Upper lobe of left lung (tissue), 6 donors: Measurements from ENCODE around the gene ADCYAP1R1. TPM values are rescaled to one million over a fixed set of nuclear protein-coding genes. Genes with fewer than 3 reads are reported as not detected.

Experiments
- ATAC-seq, 2 donors: fragments of 200-7000 bp; cut with Tn5 transposase; one replicate each; pipeline ENCODE4 v1.9.1; 2022; ENCODE audit warnings: mild to moderate bottlenecking in 2 of 2, moderate library complexity in 2 of 2; ENCODE audit not compliant: low FRiP score in 2 of 2
- DNase-seq, 2 donors: peaks; one replicate each; pipeline ENCODE4 v3.0.0-alpha.2; 2019 to 2020
- H3K27ac ChIP-seq, 4 donors: fragments of 200-600 bp; sonication (generic); one replicate each; pipeline ENCODE4 v1.5.1; 2016 to 2019
- H3K27me3 ChIP-seq, 4 donors: fragments of 200-600 bp; sonication (generic); one replicate each; pipeline ENCODE4 v1.5.1; 2017 to 2019
- H3K36me3 ChIP-seq, 4 donors: fragments of 200-600 bp; sonication (generic); one replicate each; pipeline ENCODE4 v1.5.1; 2016 to 2019
- H3K4me1 ChIP-seq, 4 donors: fragments of 200-600 bp; sonication (generic); one replicate each; pipeline ENCODE4 v1.5.1; 2018 to 2019
- H3K4me3 ChIP-seq, 4 donors: fragments of 200-600 bp; sonication (generic); one replicate each; pipeline ENCODE4 v1.5.1; 2017 to 2019; ENCODE audit warnings: mild to moderate bottlenecking in 2 of 4, moderate library complexity in 1 of 4
- H3K9me3 ChIP-seq, 4 donors: fragments of 200-600 bp; sonication (generic); one replicate each; pipeline ENCODE4 v1.5.1; 2018 to 2019
- EP300 ChIP-seq, 4 donors: sonication (generic); formaldehyde crosslinking; IDR thresholded peaks; one replicate each; pipeline ENCODE4 v1.5.1; 2017; ENCODE audit warnings: antibody characterized with exemption in 4 of 4, control low read depth in 2 of 4
- POLR2A ChIP-seq, 4 donors: fragments of 450-650 bp; IDR thresholded peaks; one replicate each; pipeline ENCODE4 v1.5.1; 2016 to 2017; ENCODE audit warnings: antibody characterized with exemption in 4 of 4, mild to moderate bottlenecking in 2 of 4
- POLR2AphosphoS5 ChIP-seq, 2 donors: sonication (generic); formaldehyde crosslinking; IDR thresholded peaks; one replicate each; pipeline ENCODE4 v1.5.1; 2017; ENCODE audit warnings: antibody characterized with exemption in 2 of 2
- WGBS, 2 donors: methylation state at CpG; one replicate each; pipeline ENCODE4 v1.1.5; 2017 to 2018; 5-methylcytosine and 5-hydroxymethylcytosine counted together
- total RNA-seq, 6 donors: library from RNA; depleted of rRNA in 4 of 6; stranded (reverse); fragments of >200 nt in 4 of 6; gene quantifications; one replicate each; pipeline versions ENCODE4 v1.1.0 to v1.2.1, GENCODE V29; 2016 to 2021
- TF ChIP-seq, protein P1 (sequence below), 6 experiments: fragments of 450-650 bp in 4 of 6; fragments of 200-600 bp in 2 of 6; sonication (generic) in 2 of 6; IDR thresholded peaks; one replicate each; pipeline ENCODE4 v1.5.1; 2016 to 2019; ENCODE audit warnings: antibody characterized with exemption in 6 of 6
- donor health status: DM: no; HTN: no; CAD: no; lungs with moderate emphysema.
- donor health status: DM: no; HTN: yes; CAD: no; lungs with severe emphysema.

The ADCYAP1R1 gene
- total RNA-seq, 6 donors from 2014 or later = under 0.01 to 1.3 (median 0.13) TPM

- H3K4me3 ChIP-seq = no peak overlapping the region
- no peak for DNase-seq
- H3K36me3 ChIP-seq = no peaks in the 10 kb centered on the region
- TF ChIP-seq EP300 (IDR thresholded peaks at IDR 0.05) (no peak), POLR2A (IDR thresholded peaks at IDR 0.05) (no peak), POLR2AphosphoS5 (IDR thresholded peaks at IDR 0.05) (no peak)
- TF ChIP-seq, protein P1, sequence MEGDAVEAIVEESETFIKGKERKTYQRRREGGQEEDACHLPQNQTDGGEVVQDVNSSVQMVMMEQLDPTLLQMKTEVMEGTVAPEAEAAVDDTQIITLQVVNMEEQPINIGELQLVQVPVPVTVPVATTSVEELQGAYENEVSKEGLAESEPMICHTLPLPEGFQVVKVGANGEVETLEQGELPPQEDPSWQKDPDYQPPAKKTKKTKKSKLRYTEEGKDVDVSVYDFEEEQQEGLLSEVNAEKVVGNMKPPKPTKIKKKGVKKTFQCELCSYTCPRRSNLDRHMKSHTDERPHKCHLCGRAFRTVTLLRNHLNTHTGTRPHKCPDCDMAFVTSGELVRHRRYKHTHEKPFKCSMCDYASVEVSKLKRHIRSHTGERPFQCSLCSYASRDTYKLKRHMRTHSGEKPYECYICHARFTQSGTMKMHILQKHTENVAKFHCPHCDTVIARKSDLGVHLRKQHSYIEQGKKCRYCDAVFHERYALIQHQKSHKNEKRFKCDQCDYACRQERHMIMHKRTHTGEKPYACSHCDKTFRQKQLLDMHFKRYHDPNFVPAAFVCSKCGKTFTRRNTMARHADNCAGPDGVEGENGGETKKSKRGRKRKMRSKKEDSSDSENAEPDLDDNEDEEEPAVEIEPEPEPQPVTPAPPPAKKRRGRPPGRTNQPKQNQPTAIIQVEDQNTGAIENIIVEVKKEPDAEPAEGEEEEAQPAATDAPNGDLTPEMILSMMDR (IDR thresholded peaks at IDR 0.05) = no peak
- H3K4me1 ChIP-seq = no peaks in the 10 kb centered on the region
- no peaks in the 10 kb centered on the region for H3K9me3 ChIP-seq
- 71 to 74% methylated on average over 5 of the region's 5 CpGs for WGBS, 2 donors
- H3K27ac ChIP-seq = no peak overlapping the region
- no peaks in the 10 kb centered on the region for H3K27me3 ChIP-seq
- ATAC-seq = no peak
Observed at GRCh38 chr7:31033674-31034300, 18.3 kb upstream of the ADCYAP1R1 start.

GRCh38 chr7:31036924-31037323 is 15.2 kb upstream of the ADCYAP1R1 start:
- H3K27ac ChIP-seq = no peak overlapping the region
- H3K27me3 ChIP-seq = no peaks in the 10 kb centered on the region
- no peak for DNase-seq
- H3K9me3 ChIP-seq = no peaks in the 10 kb centered on the region
- no peaks in the 10 kb centered on the region for H3K4me1 ChIP-seq
- TF ChIP-seq, protein P1 (IDR thresholded peaks at IDR 0.05) = no peak
- TF ChIP-seq POLR2AphosphoS5 (IDR thresholded peaks at IDR 0.05) (no peak), EP300 (IDR thresholded peaks at IDR 0.05) (no peak), POLR2A (IDR thresholded peaks at IDR 0.05) (no peak)
- H3K4me3 ChIP-seq = no peak overlapping the region
- 65 to 88% methylated on average over 2 to 3 of the region's 3 CpGs for WGBS, 2 donors
- H3K36me3 ChIP-seq = no peaks in the 10 kb centered on the region
- ATAC-seq = peak in 1 of 2 donors; percentile 7

GRCh38 chr7:31043051-31043471 is 9.0 kb upstream of the ADCYAP1R1 start:
- Histone ChIP-seq H3K27me3 (no peaks in the 10 kb centered on the region), H3K4me3 (no peak overlapping the region), H3K27ac (no peak overlapping the region), H3K36me3 (no peaks in the 10 kb centered on the region), H3K9me3 (no peaks in the 10 kb centered on the region), H3K4me1 (no peaks in the 10 kb centered on the region)
- TF ChIP-seq POLR2AphosphoS5 (IDR thresholded peaks at IDR 0.05) = no peak
- no peak for TF ChIP-seq POLR2A (IDR thresholded peaks at IDR 0.05)
- no peak for TF ChIP-seq EP300 (IDR thresholded peaks at IDR 0.05)
- TF ChIP-seq, protein P1 (IDR thresholded peaks at IDR 0.05) = no peak
- ATAC-seq = no peak
- 29 to 34% methylated on average over 5 to 9 of the region's 9 CpGs for WGBS, 2 donors
- no peak for DNase-seq

- Histone ChIP-seq H3K9me3 (no peaks in the 10 kb centered on the region), H3K36me3 (no peaks in the 10 kb centered on the region), H3K4me3 (no peak overlapping the region), H3K4me1 (no peaks in the 10 kb centered on the region), H3K27me3 (no peaks in the 10 kb centered on the region), H3K27ac (no peak overlapping the region)
- TF ChIP-seq, protein P1 (IDR thresholded peaks at IDR 0.05) = no peak
- TF ChIP-seq POLR2A (IDR thresholded peaks at IDR 0.05) = no peak
- TF ChIP-seq POLR2AphosphoS5 (IDR thresholded peaks at IDR 0.05) = no peak
- no peak for TF ChIP-seq EP300 (IDR thresholded peaks at IDR 0.05)
- DNase-seq (no peak), ATAC-seq (no peak)
- WGBS, 2 donors = 54 to 67% methylated on average over 5 of the region's 5 CpGs
Observed at GRCh38 chr7:31044529-31044928, 7.6 kb upstream of the ADCYAP1R1 start.

- ATAC-seq (no peak), DNase-seq (no peak)
- Histone ChIP-seq H3K27ac (no peak overlapping the region), H3K36me3 (no peaks in the 10 kb centered on the region), H3K4me3 (no peak overlapping the region), H3K4me1 (no peaks in the 10 kb centered on the region), H3K9me3 (no peaks in the 10 kb centered on the region), H3K27me3 (peaks cover 0 to 5% (median 0%) of the 10 kb centered on the region in 4 donors)
- TF ChIP-seq POLR2A (IDR thresholded peaks at IDR 0.05) (no peak), POLR2AphosphoS5 (IDR thresholded peaks at IDR 0.05) (no peak), EP300 (IDR thresholded peaks at IDR 0.05) (no peak)
- TF ChIP-seq, protein P1 (IDR thresholded peaks at IDR 0.05) = no peak
- WGBS, 2 donors = 90 to 91% methylated on average over 5 of the region's 5 CpGs
Observed at GRCh38 chr7:31046723-31047122, 5.4 kb upstream of the ADCYAP1R1 start.
